PC-9 (cell line): ENCODE measurements around the gene RPL9.
"Not testable (repeated sequence)": the region's sequence is repeated elsewhere in the genome, so short reads cannot be mapped to it uniquely, and the experiment has no call there.

Experiments used
- EZH2 ChIP-seq: fragments of 200-600 bp; sonication (generic); IDR thresholded peaks from 2 replicates; pipeline ENCODE4 v1.8.0; 2017; ENCODE audit warnings: antibody characterized with exemption, low read depth
- TF ChIP-seq, protein P1 (sequence below): fragments of 200-600 bp; sonication (generic); conservative IDR thresholded peaks from 2 replicates; pipeline ENCODE4 v1.6.1; 2017; ENCODE audit warnings: mixed run types, antibody characterized with exemption, mild to moderate bottlenecking, moderate library complexity

DNA sequence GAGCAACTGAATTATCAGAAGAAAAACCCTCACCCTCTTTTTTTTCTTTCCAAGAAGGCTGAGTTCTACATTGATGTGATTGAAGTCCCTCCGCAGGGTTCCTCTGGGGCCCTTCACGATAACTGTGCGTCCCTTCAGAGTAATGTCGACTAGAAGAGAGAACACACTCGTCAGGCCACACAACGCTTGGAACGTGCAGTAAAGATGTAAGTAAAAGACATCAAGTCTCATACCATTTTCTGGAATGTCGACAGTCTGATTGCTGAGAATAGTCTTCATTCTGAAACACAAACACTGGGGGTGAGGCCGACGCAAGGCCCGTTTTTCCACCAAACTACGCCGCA is 589 bp downstream of the RPL9 start:
- TF ChIP-seq, protein P1, sequence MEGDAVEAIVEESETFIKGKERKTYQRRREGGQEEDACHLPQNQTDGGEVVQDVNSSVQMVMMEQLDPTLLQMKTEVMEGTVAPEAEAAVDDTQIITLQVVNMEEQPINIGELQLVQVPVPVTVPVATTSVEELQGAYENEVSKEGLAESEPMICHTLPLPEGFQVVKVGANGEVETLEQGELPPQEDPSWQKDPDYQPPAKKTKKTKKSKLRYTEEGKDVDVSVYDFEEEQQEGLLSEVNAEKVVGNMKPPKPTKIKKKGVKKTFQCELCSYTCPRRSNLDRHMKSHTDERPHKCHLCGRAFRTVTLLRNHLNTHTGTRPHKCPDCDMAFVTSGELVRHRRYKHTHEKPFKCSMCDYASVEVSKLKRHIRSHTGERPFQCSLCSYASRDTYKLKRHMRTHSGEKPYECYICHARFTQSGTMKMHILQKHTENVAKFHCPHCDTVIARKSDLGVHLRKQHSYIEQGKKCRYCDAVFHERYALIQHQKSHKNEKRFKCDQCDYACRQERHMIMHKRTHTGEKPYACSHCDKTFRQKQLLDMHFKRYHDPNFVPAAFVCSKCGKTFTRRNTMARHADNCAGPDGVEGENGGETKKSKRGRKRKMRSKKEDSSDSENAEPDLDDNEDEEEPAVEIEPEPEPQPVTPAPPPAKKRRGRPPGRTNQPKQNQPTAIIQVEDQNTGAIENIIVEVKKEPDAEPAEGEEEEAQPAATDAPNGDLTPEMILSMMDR, result not testable (repeated sequence)
- not testable (repeated sequence) for TF ChIP-seq EZH2
